ENCODE measurements around the gene CIAPIN1.

DNA sequence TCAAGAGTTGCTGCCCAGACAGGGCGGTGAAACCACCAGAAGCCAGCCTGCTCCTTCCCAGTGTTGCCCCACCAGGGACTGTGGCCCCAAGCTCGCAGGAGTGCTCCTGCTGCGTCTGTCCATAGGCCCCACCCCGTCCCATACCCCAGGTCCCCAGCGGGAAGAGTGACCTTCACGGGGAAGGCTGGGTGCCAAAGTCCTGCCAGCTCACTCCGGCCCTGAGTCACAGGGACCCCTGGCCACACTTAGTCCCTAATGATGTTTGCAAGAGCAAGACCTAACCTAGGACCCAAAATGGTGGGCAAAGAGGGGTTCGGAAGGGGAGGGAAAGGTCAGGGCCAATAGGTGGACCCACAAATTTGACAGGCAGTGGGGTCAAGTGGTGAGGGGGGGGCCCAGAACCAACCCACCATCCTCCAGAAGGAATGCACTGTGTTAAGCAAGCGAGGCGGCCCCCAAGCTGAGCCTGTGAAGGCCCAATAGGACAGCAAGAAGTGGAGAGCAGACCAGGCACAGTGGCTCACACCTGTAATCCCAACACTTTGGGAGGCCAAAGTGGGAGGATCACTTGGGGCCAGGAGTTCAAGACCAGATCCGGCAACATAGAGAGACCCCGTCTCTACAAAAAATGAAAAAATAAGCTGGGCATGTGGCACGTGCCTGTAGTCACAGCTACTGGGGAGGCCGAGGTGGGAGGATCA, 35.8 kb upstream of the CIAPIN1 start:
- TF ChIP-seq RFX5 (IDR thresholded peaks at IDR 0.05; ENCODE audit: low read depth, low read length) (no peak), POLR2A (IDR thresholded peaks at IDR 0.05; ENCODE audit: low read depth, low read length) (no peak), MAZ (IDR thresholded peaks at IDR 0.05; ENCODE audit: borderline replicate concordance, low read depth, low read length) (no peak)
- TF ChIP-seq, protein P1, sequence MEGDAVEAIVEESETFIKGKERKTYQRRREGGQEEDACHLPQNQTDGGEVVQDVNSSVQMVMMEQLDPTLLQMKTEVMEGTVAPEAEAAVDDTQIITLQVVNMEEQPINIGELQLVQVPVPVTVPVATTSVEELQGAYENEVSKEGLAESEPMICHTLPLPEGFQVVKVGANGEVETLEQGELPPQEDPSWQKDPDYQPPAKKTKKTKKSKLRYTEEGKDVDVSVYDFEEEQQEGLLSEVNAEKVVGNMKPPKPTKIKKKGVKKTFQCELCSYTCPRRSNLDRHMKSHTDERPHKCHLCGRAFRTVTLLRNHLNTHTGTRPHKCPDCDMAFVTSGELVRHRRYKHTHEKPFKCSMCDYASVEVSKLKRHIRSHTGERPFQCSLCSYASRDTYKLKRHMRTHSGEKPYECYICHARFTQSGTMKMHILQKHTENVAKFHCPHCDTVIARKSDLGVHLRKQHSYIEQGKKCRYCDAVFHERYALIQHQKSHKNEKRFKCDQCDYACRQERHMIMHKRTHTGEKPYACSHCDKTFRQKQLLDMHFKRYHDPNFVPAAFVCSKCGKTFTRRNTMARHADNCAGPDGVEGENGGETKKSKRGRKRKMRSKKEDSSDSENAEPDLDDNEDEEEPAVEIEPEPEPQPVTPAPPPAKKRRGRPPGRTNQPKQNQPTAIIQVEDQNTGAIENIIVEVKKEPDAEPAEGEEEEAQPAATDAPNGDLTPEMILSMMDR (conservative IDR thresholded peaks at IDR 0.05; ENCODE audit: low read depth, low read length) = no peak
